ENCODE measurements around the gene HEATR5B.
A peak's percentile ranks its signal among the peaks of the same experiment; 100 is the strongest.

HEATR5B gene
- total RNA-seq: 79.4 to 148 (median 147) reads per million in 3 experiments

DNA sequence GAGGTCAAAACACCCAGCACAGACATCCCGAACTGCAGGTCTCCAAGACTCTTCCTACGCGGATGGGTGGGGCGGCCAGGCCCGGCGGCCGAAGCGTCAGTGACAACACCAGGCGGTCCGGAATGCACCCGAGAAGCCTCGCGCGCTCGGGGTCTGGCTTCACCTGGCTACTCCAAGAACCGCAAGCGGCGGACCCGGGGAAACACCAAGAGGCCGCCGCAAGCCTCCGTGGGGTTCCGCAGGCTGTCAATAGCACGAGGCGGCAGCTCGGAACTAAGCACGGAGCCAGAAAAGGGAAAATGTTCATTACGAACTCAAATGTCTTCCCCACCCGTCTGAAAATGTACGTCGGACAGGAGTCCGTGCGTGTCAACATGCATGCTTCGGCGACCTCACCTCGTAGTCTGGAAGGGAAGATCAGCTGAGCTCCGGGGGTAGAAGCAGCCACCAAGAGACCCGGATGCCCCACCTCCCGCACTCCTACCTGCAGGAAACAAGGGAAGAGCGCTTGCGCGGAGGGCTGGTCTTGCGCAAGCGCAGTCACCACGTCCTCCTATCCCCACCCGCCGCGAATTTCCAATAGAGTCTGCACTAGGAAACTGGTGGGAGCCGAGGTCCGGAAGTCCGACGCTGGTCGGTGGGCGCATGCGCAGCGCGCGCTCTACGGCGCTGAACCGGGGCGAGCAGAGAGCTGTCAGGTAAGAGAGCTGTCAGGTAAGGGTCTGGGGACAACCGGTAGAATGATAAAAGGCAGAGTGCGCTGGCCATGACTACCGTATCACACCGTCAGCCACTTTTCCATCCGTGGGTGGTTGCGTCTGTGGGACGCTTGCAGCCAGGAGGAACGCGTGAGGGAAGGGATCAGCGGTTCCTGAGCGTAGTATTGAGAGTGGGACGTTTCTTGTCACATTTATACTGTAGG lies at the start of gene HEATR5B, which contains the start of gene GPATCH11:
TSS of gene HEATR5B (minus strand) at position 500 of the 922 bp plus-strand sequence. CDS start 958 bp downstream, outside the sequence.
TSS of gene GPATCH11 (plus strand) at position 646 of the 922 bp plus-strand sequence. CDS start 3,864 bp downstream, outside the sequence.
- peak; percentile 96 for DNase-seq

GRCh38 chr2:37132914-37133313 lies 48.7 kb upstream of the HEATR5B start:
- no peak for DNase-seq

GRCh38 chr2:37125416-37125815 lies 41.2 kb upstream of the HEATR5B start:
- no peak for DNase-seq

DNA sequence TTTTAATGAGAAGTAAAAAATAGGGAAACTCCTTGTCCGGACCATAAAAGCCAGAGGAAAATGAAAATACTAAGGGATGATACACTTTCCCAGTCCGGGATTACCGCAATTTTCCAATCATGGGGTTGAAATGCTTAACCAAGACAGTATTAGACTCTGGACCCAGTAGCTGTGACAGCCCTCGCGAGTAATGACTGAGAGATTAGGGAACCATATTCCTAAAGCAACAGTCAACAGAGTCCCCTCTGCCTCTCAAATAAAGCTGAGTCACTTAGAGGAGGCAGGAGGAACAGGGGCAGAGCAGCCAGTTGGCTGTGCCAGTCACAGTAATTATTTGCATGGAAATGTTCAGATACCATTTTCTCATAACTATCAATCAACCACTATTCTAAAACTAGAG lies 35.0 kb upstream of the HEATR5B start:
- DNase-seq: no peak

DNA sequence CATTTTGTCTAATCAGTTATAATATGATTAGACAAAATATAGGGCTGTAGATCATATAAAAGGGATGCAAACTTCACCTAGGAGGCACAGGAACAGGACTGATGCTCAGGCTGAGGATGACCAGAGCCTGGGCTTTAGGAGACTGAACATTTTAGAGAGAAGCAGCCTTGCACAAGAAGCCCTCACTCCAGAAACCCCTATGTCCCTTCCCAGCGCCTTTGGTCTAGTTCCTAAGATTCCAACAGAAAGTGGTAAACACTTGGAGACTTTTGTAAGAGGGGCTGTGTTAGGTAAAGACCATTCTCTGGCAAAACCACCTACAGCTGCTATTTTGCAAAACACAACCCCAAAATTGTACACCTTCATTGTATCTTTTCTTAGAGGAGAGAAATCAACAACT lies 33.4 kb upstream of the HEATR5B start:
- no peak for DNase-seq

DNA sequence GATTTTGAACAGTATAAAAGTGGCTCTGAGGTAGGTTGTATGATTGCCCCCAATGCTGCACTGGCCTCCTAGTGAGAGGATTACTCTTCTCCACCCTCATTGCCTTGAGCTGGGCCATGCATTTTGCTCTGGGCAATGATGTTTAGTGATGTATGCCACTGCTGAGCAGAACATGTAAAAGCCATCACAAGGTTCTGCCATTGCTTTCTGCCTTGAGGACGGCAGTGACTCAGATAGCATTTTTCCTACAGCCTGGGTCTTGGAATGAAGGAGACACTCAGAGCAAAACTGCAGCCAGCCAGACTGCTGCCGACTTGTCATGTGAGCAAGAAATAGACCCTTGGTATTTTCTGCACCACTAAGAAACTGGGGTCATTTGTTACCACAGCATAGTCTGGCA lies 27.8 kb upstream of the HEATR5B start:
- no peak for DNase-seq

DNA sequence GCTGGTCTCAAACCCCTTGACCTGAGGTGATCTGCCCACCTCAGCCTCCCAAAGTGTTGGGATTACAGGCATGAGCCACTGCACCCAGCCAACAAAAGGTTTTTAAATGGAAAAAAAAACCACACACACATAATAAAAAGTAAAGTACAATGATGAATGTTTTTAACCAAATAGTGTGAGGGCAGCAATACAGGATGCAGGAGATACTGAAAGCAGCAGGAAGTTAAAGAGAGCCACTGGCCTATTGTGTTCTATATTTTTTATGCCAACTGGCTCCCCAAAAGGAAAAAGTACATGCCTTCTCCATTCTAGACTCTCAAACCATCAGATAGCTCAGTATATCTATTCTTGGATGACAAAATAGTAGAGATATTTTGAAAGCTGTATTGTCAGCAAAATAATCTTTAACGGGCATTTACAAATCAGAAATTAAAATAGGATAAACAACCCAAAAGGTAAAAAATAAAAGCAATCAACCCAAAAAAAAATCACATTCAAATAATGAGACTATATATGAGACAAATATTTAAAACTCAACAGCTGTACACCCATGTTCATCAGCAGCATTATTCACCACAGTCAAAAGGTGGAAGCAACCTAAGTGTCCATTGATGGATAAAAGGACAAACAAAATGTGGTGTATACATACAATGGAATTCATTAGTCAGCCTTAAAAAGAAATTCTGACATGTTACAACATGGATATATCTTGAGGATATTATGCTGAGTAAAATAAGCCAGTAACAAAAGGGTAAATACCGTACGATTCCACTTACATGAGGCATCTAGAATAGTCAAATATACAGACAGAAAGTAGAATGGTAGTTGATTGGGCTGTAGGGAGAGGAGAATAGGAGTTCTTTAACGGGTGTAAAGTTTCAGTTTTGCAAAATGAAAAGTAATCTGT lies 26.4 kb upstream of the HEATR5B start:
- no peak for DNase-seq

DNA sequence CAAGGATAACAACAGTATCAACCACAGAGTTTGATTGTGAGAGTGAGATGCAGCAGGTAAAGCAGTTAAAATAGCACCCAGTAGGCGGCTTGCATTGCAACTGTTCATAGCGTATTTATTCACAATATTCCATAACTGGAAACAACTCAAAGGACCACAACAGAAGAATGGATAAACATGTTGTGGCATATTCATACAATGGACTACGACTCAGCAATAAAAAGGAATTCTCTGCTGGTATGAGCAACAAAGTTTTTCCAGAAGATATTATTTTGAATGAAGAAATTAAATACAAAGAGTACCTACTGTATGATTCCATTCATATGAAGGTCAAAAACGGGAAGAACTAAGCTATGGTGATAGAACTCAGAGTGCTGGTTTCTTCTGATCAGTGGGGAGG lies 25.4 kb upstream of the HEATR5B start:
- no peak for DNase-seq

GRCh38 chr2:37105150-37105549 lies 21.0 kb upstream of the HEATR5B start:
- no peak for DNase-seq

DNA sequence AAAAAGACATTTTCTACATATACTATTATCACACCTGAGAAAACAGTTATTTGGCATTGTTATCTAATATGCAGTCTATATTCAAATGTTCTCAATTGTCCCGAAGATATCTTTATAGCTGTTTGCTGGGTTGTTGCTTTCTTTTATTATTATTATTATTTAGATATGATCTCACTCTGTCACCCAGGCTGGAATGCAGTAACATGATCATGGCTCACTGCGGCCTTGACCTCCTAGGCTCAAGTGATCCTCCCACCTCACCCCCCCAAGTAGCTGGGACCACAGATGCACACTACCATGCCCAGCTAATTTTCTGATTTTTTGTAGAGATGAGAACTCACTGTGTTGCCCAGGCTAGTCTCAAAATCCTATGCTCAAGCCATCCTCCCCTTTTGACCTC lies 20.0 kb upstream of the HEATR5B start:
- DNase-seq: no peak

DNA sequence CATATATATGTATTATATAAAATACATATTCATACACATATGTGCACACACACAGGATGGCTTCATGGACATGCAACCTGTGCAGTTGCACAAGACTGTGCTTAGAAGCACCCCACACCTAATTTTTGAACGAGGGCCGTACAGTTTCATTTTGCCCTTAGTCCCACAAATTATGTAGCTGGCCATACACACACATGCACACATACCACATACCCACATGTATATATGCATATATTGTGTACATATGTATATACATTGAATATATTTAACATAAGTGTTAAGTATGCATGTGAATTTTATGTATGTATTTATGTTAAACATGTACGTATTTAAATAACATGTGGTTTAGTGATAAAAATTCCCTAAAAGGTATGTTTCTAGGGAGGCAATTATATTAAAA lies 18.4 kb upstream of the HEATR5B start:
- DNase-seq: no peak

DNA sequence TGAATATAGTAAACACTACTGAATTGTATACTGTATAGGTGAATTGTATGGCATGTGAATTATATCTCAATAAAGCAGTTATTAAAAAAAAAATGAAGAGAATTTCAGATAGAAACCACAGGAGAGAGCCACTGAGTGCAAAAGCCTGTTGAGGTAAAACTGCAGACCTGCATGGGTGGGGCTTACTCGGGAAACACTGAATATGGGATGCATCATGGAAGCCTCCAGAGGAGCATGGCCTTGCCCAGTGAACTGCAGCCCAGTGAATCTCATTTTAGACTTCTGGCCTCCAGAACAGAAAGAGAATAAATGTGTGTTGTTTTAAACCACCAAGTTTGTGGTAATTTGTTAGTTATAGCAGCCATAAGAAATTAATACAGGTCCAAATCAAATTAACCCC lies 15.9 kb upstream of the HEATR5B start:
- DNase-seq: no peak

GRCh38 chr2:37098416-37099118 lies 14.4 kb upstream of the HEATR5B start:
- no peak for DNase-seq

- DNase-seq: no peak
Measured at GRCh38 chr2:37096568-37096967, 12.4 kb upstream of the HEATR5B start.

- DNase-seq: no peak
Measured at GRCh38 chr2:37091873-37092272, 7.7 kb upstream of the HEATR5B start.

DNA sequence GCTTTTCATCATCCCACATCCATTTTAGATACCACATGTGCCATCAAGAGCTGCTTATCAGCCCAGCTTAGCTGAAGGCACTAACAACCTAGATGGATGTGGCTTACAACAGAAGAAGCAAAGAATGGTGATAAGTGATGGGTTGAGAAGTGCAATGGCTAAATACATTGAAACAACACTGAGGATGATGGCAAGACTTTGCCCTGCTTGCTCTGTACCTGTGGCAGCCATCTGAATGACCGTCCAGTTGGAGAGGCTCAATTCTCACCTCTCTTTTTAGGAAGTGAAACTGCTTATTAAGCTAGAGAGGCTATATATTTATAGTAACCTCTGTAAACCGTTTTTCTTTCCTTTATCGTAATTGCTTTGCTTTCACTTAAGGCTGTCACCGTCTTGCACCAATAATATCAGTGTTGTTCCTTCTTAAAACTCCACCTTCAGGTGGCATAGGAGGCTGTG lies 5.9 kb upstream of the HEATR5B start:
- DNase-seq: no peak

DNA sequence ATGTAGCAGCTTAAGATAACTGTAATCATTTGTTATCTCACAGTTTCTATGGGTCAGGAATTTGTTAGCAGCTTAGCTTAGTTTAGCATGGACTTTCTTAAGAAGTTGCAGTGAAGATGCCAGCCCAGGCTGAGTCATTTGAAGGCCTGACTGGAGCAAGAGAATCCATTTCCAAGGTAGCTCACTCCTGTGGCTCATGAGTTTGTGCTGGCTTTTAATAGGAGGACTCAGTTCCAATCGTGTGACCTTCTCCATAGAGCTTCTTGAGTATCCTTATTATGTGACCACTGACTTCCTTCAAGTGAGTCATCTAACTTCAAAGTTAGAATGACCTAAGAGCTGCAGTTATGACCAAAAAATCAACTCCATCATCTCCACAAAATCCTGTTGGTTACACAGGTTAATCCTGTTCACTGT lies 1.6 kb upstream of the HEATR5B start:
- no peak for DNase-seq

DNA sequence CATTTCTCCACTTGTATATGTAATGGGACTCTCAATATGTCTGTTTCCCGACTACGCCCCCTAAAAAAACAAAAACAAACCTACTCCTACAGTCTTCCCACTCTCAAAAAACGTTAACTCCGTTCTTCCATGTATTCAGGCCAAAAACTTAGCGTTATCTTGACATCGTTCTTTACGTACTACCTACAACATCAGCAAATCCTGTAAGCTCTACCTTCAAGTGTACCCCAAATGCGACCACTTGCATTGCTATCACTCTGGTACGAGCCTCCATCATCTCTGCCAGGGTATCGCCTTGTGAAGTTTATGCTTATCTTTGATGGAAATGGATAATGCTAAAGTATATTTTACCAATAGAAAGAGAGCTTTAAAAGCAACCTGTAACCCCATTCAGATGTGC lies 625 bp upstream of the HEATR5B start:
- no peak for DNase-seq

DNA sequence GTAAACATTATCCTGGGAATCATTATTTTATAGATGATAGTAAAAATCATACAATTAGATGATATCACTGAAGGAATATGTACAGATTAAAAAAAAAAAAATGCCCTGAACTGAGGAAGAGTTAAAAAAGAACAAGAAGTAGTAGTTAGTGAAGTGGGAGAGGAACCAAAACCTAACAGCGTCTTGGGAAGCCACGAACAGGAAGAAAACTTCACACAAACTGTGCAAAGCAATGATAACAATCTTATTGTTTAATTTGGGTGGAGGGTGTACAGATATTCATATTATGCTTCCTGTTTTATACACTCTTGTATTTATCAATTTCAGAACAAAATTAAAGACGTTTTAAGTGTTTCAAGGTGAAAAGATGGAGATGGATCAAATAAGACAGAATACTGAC lies 3.5 kb downstream of the HEATR5B start:
- DNase-seq: peak; percentile 23

GRCh38 chr2:37080266-37080665 lies 3.9 kb downstream of the HEATR5B start:
- no peak for DNase-seq

GRCh38 chr2:37070931-37071330 lies 13.2 kb downstream of the HEATR5B start:
- DNase-seq: no peak

DNA sequence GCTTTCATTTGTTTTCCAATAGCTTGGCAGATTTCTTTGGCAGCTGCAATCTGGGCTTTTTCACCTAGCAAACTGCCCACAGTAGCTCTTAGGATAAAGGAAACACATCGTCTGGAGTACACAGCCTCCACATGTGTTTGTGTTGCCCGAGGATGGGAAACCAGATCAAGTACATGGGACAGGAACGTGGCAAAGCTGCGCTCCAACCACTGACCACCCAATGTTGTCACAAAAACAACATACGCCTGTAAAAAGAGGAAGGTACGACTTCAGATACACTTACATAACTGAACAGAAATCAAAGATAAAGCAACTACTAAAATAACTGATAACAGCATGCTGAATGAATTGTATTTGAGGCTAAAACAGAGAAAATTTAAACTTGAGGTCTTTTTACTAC lies 15.5 kb downstream of the HEATR5B start:
- no peak for DNase-seq

DNA sequence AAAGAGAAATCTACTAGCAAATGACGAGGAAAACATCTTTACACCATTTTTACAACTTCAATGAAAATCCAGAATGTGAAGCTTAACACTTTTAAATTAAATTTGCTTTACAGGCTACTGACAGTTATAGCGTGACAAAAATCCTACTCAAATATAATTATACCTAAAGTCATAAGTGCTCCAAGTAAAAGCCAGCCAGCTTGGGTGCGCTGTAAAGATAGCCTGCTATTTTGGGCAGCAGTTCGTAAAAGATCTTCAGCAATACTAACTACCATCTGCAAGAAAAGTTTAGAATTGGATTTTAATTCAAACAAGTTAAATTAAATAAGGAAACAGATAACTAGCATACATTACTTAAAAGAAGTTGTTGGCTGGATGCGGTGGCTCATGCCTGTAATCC lies 22.4 kb downstream of the HEATR5B start:
- DNase-seq: no peak

All from central memory CD4-positive, alpha-beta T cell (primary cell).